Spleen (tissue), 11 donors: ENCODE results near the gene MUC20. TPM values are rescaled to one million over a fixed set of nuclear protein-coding genes. Genes with fewer than 3 reads are reported as not detected.

ENCODE experiments used
- DNase-seq: peaks from one replicate; pipeline ENCODE4 v3.0.0-alpha.2; 2020
- H3K27ac ChIP-seq, 8 donors: fragments of 200-600 bp; sonication (generic) in 7 of 8; 1 replicate in 4 of 8; 2 replicates in 4 of 8; pipeline versions ENCODE4 v1.5.0 to v1.8.0; 2016 to 2021; ENCODE audit warnings: inconsistent platforms in 4 of 8, mild to moderate bottlenecking in 4 of 8, moderate library complexity in 1 of 8
- H3K27me3 ChIP-seq, 7 donors: fragments of 200-600 bp; sonication (generic) in 6 of 7; replicated peaks in 1 of 7; 1 replicate in 4 of 7; 2 replicates in 3 of 7; pipeline versions ENCODE4 v1.5.0 to v1.8.0; 2016 to 2021; ENCODE audit warnings: inconsistent platforms in 3 of 7, mild to moderate bottlenecking in 1 of 7
- H3K36me3 ChIP-seq, 6 donors: fragments of 200-600 bp; sonication (generic) in 5 of 6; 1 replicate in 4 of 6; 2 replicates in 2 of 6; pipeline versions ENCODE4 v1.5.0 to v1.8.0; 2016 to 2021; ENCODE audit warnings: inconsistent platforms in 2 of 6
- H3K4me1 ChIP-seq, 6 donors: fragments of 200-600 bp; sonication (generic) in 5 of 6; 1 replicate in 3 of 6; 2 replicates in 3 of 6; pipeline versions ENCODE4 v1.5.0 to v1.8.0; 2016 to 2021; ENCODE audit warnings: inconsistent platforms in 3 of 6
- H3K4me3 ChIP-seq, 8 donors: fragments of 200-600 bp; sonication (generic) in 7 of 8; 1 replicate in 4 of 8; 2 replicates in 4 of 8; pipeline versions ENCODE4 v1.5.0 to v1.8.0; 2016 to 2021; ENCODE audit warnings: inconsistent platforms in 4 of 8, mild to moderate bottlenecking in 4 of 8, moderate library complexity in 2 of 8
- H3K9me3 ChIP-seq, 8 donors: fragments of 200-600 bp; sonication (generic) in 7 of 8; 1 replicate in 4 of 8; 2 replicates in 4 of 8; pipeline versions ENCODE4 v1.5.0 to v1.8.0; 2016 to 2021; ENCODE audit warnings: inconsistent platforms in 4 of 8
- POLR2A ChIP-seq, 3 donors: fragments of 450-650 bp; IDR thresholded peaks; one replicate each; pipeline ENCODE4 v1.5.1; 2017; ENCODE audit warnings: antibody characterized with exemption in 3 of 3, mild to moderate bottlenecking in 1 of 3
- POLR2AphosphoS5 ChIP-seq, 3 donors: sonication (generic); formaldehyde crosslinking; IDR thresholded peaks; one replicate each; pipeline ENCODE4 v1.5.1; 2017; ENCODE audit warnings: antibody characterized with exemption in 3 of 3
- WGBS, 5 donors: extraction: QIAGEN DNeasy Blood & Tissue Kit in 3 of 5; methylation state at CpG; one replicate each; pipeline versions ENCODE4 v1.1.5 to v1.1.7; 2013 to 2018; 5-methylcytosine and 5-hydroxymethylcytosine counted together
- intact Hi-C: fragments of 100-400 bp; cut with DNase I; formaldehyde crosslinking; loops from one replicate; pipeline ENCODE4 v1.15.0; 2023; ENCODE audit warnings: low total_unique reads
- polyA plus RNA-seq, 3 donors: library from polyadenylated mRNA; stranded (reverse); fragments of 200-250 nt; gene quantifications; one replicate each; pipeline ENCODE4 v1.2.1, GENCODE V29; 2013
- total RNA-seq, 7 donors: library from RNA; depleted of rRNA in 3 of 7; stranded (reverse); fragments of >200 nt in 3 of 7; fragmentation: NEBNext Ultra II Directional in 4 of 7; extraction: Animal tissue kit (Norgen Biotek cat#: 25700) in 4 of 7; gene quantifications; one replicate each; pipeline versions ENCODE4 v1.1.0 to v1.2.1, GENCODE V29; 2016 to 2021
- TF ChIP-seq, protein P1 (sequence below), 11 experiments: fragments of 200-600 bp in 7 of 11; fragments of 450-650 bp in 4 of 11; sonication (generic) in 4 of 11; IDR thresholded peaks in 8 of 11; conservative IDR thresholded peaks in 3 of 11; 1 replicate in 7 of 11; 2 replicates in 4 of 11; pipeline versions ENCODE4 v1.4.0 to v1.8.0; 2016 to 2021; ENCODE audit warnings: antibody characterized with exemption in 11 of 11, inconsistent platforms in 4 of 11, mild to moderate bottlenecking in 1 of 11
- donor health status: healthy with polysubstance abuse.
- donor health status: DM: no; HTN: no; CAD: no; lungs with moderate emphysema.
- donor health status: DM: no; HTN: no; CAD: no.
- donor health status: Bipolar disorder and iron deficiency.
- donor health status: healthy.
- donor health status: DM: no; HTN: no; CAD: no.
- donor health status: DM: yes; HTN: yes; CAD: no.

The MUC20 gene
- total and polyA plus RNA-seq, 10 donors = 0.38 to 13.6 (median 3.2) TPM

- no peaks in the 10 kb centered on the region for H3K9me3 ChIP-seq
- no peak overlapping the region for H3K27ac ChIP-seq
- no peak overlapping the region for H3K4me3 ChIP-seq
- 78 to 85% (median 79%) methylated on average over 7 of the region's 7 CpGs for WGBS, 5 donors
- peak; percentile 24 for DNase-seq
- no peaks in the 10 kb centered on the region for H3K36me3 ChIP-seq
- TF ChIP-seq POLR2A (IDR thresholded peaks at IDR 0.05) = no peak
- no peak for TF ChIP-seq POLR2AphosphoS5 (IDR thresholded peaks at IDR 0.05)
- TF ChIP-seq, protein P1, sequence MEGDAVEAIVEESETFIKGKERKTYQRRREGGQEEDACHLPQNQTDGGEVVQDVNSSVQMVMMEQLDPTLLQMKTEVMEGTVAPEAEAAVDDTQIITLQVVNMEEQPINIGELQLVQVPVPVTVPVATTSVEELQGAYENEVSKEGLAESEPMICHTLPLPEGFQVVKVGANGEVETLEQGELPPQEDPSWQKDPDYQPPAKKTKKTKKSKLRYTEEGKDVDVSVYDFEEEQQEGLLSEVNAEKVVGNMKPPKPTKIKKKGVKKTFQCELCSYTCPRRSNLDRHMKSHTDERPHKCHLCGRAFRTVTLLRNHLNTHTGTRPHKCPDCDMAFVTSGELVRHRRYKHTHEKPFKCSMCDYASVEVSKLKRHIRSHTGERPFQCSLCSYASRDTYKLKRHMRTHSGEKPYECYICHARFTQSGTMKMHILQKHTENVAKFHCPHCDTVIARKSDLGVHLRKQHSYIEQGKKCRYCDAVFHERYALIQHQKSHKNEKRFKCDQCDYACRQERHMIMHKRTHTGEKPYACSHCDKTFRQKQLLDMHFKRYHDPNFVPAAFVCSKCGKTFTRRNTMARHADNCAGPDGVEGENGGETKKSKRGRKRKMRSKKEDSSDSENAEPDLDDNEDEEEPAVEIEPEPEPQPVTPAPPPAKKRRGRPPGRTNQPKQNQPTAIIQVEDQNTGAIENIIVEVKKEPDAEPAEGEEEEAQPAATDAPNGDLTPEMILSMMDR (IDR thresholded peaks at IDR 0.05 in 8 of 11, conservative IDR thresholded peaks at IDR 0.05 in 3 of 11) = no peak
- intact Hi-C loops = no loop called here
- peaks cover 0 to 49% (median 0%) of the 10 kb centered on the region in 7 donors for H3K27me3 ChIP-seq
- peaks cover 0 to 22% (median 5%) of the 10 kb centered on the region in 6 donors for H3K4me1 ChIP-seq
These were observed 30.8 kb downstream of the MUC20 start for GRCh38 chr3:195751560-195751959.

GRCh38 chr3:195752066-195752465 is 31.3 kb downstream of the MUC20 start:
- H3K27me3 ChIP-seq = peaks cover 0 to 50% (median 4%) of the 10 kb centered on the region in 7 donors
- no peak for TF ChIP-seq POLR2AphosphoS5 (IDR thresholded peaks at IDR 0.05)
- TF ChIP-seq POLR2A (IDR thresholded peaks at IDR 0.05) = no peak
- TF ChIP-seq, protein P1 (IDR thresholded peaks at IDR 0.05 in 8 of 11, conservative IDR thresholded peaks at IDR 0.05 in 3 of 11) = no peak
- no peak overlapping the region for H3K4me3 ChIP-seq
- H3K36me3 ChIP-seq = no peaks in the 10 kb centered on the region
- no peak overlapping the region for H3K27ac ChIP-seq
- intact Hi-C loops = no loop called here
- WGBS, 5 donors = 83 to 90% (median 89%) methylated on average over 9 to 13 of the region's 13 CpGs
- peak; percentile 56 for DNase-seq
- H3K9me3 ChIP-seq = no peaks in the 10 kb centered on the region
- peaks cover 0 to 26% (median 8%) of the 10 kb centered on the region in 6 donors for H3K4me1 ChIP-seq

DNA sequence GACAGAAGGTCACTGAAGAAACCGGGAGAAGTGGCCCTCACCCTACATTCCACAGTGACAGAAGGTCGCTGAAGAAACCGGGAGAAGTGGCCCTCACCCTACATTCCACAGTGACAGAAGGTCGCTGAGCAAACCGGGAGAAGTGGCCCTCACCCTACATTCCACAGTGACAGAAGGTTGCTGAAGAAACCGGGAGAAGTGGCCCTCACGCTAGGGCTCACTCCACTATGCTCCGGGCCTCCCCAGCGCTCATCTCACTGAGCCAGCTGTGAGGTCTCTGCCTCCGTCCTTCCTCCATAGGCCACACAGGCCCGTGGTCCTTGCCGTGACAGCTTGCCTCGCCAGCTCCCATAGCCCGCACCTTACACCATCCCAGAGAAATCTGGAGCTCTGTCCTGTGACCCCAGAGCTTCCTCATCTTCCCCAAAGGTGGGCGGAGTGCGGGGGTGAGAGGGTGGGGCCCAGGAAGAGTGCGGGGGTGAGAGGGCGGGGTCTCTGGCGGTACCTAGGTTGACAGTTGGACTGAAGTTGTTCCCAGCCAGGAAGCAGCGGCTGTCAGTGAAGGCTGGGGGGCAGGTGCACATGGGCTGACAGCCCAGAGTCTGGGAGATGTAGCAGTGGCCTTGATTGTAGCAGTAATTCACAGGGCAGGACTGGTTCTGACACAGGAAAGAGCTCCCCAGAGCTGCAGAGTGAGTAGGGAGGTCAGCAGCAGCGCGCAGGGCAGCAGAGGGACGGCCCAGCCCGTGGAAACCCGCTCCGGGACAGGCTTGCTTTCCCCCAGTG is 32.0 kb downstream of the MUC20 start:
- intact Hi-C loops = no loop called here
- H3K4me3 ChIP-seq = no peak overlapping the region
- H3K27me3 ChIP-seq = peaks cover 0 to 50% (median 7%) of the 10 kb centered on the region in 7 donors
- peaks cover 0 to 28% (median 13%) of the 10 kb centered on the region in 6 donors for H3K4me1 ChIP-seq
- H3K27ac ChIP-seq = no peak overlapping the region
- DNase-seq = peak; percentile 42
- H3K36me3 ChIP-seq = no peaks in the 10 kb centered on the region
- 72 to 75% (median 74%) methylated on average over 24 to 26 of the region's 26 CpGs for WGBS, 5 donors
- H3K9me3 ChIP-seq = no peaks in the 10 kb centered on the region
- no peak for TF ChIP-seq POLR2AphosphoS5 (IDR thresholded peaks at IDR 0.05)
- TF ChIP-seq, protein P1 (IDR thresholded peaks at IDR 0.05 in 8 of 11, conservative IDR thresholded peaks at IDR 0.05 in 3 of 11) = no peak
- no peak for TF ChIP-seq POLR2A (IDR thresholded peaks at IDR 0.05)

DNA sequence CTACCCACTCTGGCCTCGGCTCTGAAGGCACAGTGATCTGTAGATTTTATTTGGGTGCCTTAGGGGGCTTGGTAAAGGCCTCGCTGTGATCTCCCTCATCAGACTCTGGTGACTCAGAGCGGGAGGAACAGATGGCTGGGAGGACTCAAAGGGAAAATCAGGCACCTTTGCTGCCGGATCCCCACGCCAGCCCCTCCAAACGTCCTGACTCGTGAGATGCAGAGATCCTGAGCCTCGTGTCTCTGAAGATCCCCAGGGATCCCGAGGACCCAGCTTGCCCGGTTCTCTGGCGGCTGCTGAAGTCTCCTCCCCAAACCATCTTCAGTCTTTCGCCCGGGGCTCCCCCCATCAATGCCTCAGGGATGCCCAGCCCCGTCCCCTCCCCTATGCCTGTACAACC is 32.8 kb downstream of the MUC20 start:
- H3K36me3 ChIP-seq = no peaks in the 10 kb centered on the region
- peaks cover 0 to 23% (median 10%) of the 10 kb centered on the region in 6 donors for H3K4me1 ChIP-seq
- H3K4me3 ChIP-seq = no peak overlapping the region
- intact Hi-C loops = no loop called here
- H3K27me3 ChIP-seq = peaks cover 0 to 48% (median 4%) of the 10 kb centered on the region in 7 donors
- WGBS, 5 donors = 76 to 91% (median 86%) methylated on average over 14 of the region's 14 CpGs
- no peaks in the 10 kb centered on the region for H3K9me3 ChIP-seq
- DNase-seq = peak; percentile 47
- TF ChIP-seq, protein P1 (IDR thresholded peaks at IDR 0.05 in 8 of 11, conservative IDR thresholded peaks at IDR 0.05 in 3 of 11) = no peak
- TF ChIP-seq POLR2A (IDR thresholded peaks at IDR 0.05) = no peak
- TF ChIP-seq POLR2AphosphoS5 (IDR thresholded peaks at IDR 0.05) = no peak
- no peak overlapping the region for H3K27ac ChIP-seq
